Gastroesophageal sphincter (tissue), 4 donors: ENCODE data around the gene LYRM7. TPM values are rescaled to one million over a fixed set of nuclear protein-coding genes. Genes with fewer than 3 reads are reported as not detected.
"Not testable (repeated sequence)": the region's sequence is repeated elsewhere in the genome, so short reads cannot be mapped to it uniquely, and the experiment has no call there.

ENCODE experiments used
- ATAC-seq: fragments of 150-250 bp; one replicate; pipeline ENCODE4 v1.9.1; 2016; ENCODE audit warnings: mild to moderate bottlenecking, moderate library complexity
- H3K27ac ChIP-seq, 4 donors: fragments of 200-600 bp; sonication (generic) in 3 of 4; 1 replicate in 3 of 4; 2 replicates in 1 of 4; pipeline ENCODE4 v1.5.1; 2016 to 2019
- H3K27me3 ChIP-seq: fragments of 200-600 bp; sonication (generic); one replicate; pipeline ENCODE4 v1.5.1; 2019
- H3K36me3 ChIP-seq, 2 donors: fragments of 200-600 bp; sonication (generic); one replicate each; pipeline ENCODE4 v1.5.1; 2019; ENCODE audit warnings: control low read depth in 1 of 2
- H3K4me1 ChIP-seq, 3 donors: fragments of 200-600 bp; sonication (generic); 1 replicate in 2 of 3; 2 replicates in 1 of 3; pipeline ENCODE4 v1.5.1; 2016 to 2019; ENCODE audit warnings: control low read depth in 2 of 3
- H3K4me3 ChIP-seq, 2 donors: fragments of 200-600 bp; sonication (generic); one replicate each; pipeline ENCODE4 v1.5.1; 2019; ENCODE audit warnings: mild to moderate bottlenecking in 1 of 2, moderate library complexity in 1 of 2
- H3K9me3 ChIP-seq, 3 donors: fragments of 200-600 bp; sonication (generic); one replicate each; pipeline ENCODE4 v1.5.1; 2017 to 2019; ENCODE audit warnings: control low read depth in 2 of 3
- CTCF ChIP-seq, 4 experiments: fragments of 200-600 bp in 2 of 4; fragments of 450-650 bp in 2 of 4; sonication (generic) in 1 of 4; IDR thresholded peaks; one replicate each; pipeline ENCODE4 v1.5.1; 2017 to 2019; ENCODE audit warnings: antibody characterized with exemption in 4 of 4, mild to moderate bottlenecking in 2 of 4, moderate library complexity in 2 of 4
- EP300 ChIP-seq: sonication (generic); formaldehyde crosslinking; IDR thresholded peaks from one replicate; pipeline ENCODE4 v1.6.1; 2017; ENCODE audit warnings: antibody characterized with exemption, mild to moderate bottlenecking
- POLR2A ChIP-seq, 2 donors: fragments of 450-650 bp; IDR thresholded peaks; one replicate each; pipeline ENCODE4 v1.6.1; 2017; ENCODE audit warnings: antibody characterized with exemption in 2 of 2, mild to moderate bottlenecking in 2 of 2, moderate library complexity in 1 of 2
- POLR2AphosphoS5 ChIP-seq: sonication (generic); formaldehyde crosslinking; IDR thresholded peaks from one replicate; pipeline ENCODE4 v1.6.1; 2017; ENCODE audit warnings: antibody characterized with exemption
- WGBS, 2 donors: methylation state at CpG; one replicate each; pipeline ENCODE4 v1.1.5; 2018; ENCODE audit warnings: low coverage in 1 of 2; 5-methylcytosine and 5-hydroxymethylcytosine counted together
- total RNA-seq, 4 donors: library from RNA; depleted of rRNA; stranded (reverse); fragments of >200 nt; gene quantifications; one replicate each; pipeline ENCODE4 v1.1.0, GENCODE V29; 2016

Gene LYRM7
- total RNA-seq: 10 to 100 TPM in 3 of 4 donors, 1 to 10 TPM in 1; 5.5 to 36.7 (median 13.2) TPM

DNA sequence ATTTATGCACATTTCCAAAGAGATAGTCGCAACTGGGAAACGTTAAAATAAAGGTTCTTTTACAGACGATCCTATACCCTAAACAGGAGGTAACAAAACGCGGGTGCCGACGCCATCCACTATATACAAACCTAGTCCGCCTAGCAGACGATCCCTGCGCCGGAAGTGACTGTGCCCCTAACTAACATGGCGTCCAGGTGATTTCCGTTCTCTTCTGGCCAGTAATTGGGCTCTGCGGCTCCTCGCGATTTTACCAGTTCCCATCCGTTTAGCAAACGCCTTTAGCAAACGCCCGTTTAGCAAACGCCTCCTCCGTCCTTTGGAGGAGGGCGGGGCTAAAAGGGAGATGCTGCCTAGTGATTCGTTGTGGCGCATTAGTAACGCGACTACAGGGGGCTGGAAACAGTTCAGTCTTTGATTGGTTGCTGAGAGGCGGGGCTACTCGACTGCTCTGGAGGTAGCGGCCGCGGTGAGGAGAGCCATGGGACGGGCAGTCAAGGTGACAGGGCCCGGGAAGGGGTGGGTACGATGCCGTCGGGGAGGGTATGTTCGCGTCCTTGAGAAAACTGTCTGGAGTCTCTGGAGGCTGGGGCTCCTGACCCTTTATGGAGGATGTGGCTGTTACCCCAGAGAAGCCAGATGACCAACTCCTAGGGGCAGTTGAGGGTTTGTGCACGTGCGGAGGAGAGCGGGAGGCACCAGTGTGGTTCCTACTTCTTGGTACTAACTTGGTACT, at the start of gene LYRM7:
TSS of gene LYRM7 (plus strand) at position 405 of the 736 bp plus-strand sequence. CDS start at position 482, 77 bp downstream.
- Histone ChIP-seq H3K36me3 (no peaks in the 10 kb centered on the region), H3K27me3 (no peaks in the 10 kb centered on the region), H3K27ac (peak within 1 kb of the TSS; percentile 62 to 91 (median 84)), H3K4me1 (peaks cover 0 to 22% (median 9%) of the 10 kb centered on the region in 3 donors), H3K4me3 (peak within 1 kb of the TSS; percentile 59 to 64), H3K9me3 (no peaks in the 10 kb centered on the region)
- peak; percentile 20 to 25 for TF ChIP-seq POLR2A (IDR thresholded peaks at IDR 0.05)
- TF ChIP-seq CTCF (IDR thresholded peaks at IDR 0.05): peak in 3 of 4 experiments; percentile 3 to 33 (median 15)
- no peak for TF ChIP-seq EP300
- TF ChIP-seq POLR2AphosphoS5: peak; percentile 72
- WGBS, 2 donors: 0% methylated on average over 20 to 28 of the region's 42 CpGs
- peak; percentile 99 for ATAC-seq

- not testable (repeated sequence) for H3K36me3 ChIP-seq, H3K27me3 ChIP-seq, H3K27ac ChIP-seq, ATAC-seq, H3K4me1 ChIP-seq, H3K4me3 ChIP-seq
- WGBS, 2 donors: 100% methylated on average over 2 of the region's 2 CpGs; no CpG with 5 or more reads in 1 of the 2 donors
- H3K9me3 ChIP-seq: peaks cover 0 to 38% (median 0%) of the 10 kb centered on the region in 3 donors
Observed at GRCh38 chr5:131127244-131127643, 43.5 kb upstream of the LYRM7 start.

- Histone ChIP-seq H3K4me1 (no peaks in the 10 kb centered on the region), H3K9me3 (peaks cover 0 to 25% (median 0%) of the 10 kb centered on the region in 3 donors), H3K36me3 (no peaks in the 10 kb centered on the region), H3K4me3 (no peak overlapping the region), H3K27ac (no peak overlapping the region), H3K27me3 (no peaks in the 10 kb centered on the region)
- no peak for ATAC-seq
- WGBS, 2 donors: 82 to 88% methylated on average over 4 of the region's 4 CpGs
- no peak for TF ChIP-seq POLR2AphosphoS5
- no peak for TF ChIP-seq CTCF (IDR thresholded peaks at IDR 0.05)
- no peak for TF ChIP-seq EP300
- no peak for TF ChIP-seq POLR2A (IDR thresholded peaks at IDR 0.05)
Observed at GRCh38 chr5:131129306-131129705, 41.4 kb upstream of the LYRM7 start.

DNA sequence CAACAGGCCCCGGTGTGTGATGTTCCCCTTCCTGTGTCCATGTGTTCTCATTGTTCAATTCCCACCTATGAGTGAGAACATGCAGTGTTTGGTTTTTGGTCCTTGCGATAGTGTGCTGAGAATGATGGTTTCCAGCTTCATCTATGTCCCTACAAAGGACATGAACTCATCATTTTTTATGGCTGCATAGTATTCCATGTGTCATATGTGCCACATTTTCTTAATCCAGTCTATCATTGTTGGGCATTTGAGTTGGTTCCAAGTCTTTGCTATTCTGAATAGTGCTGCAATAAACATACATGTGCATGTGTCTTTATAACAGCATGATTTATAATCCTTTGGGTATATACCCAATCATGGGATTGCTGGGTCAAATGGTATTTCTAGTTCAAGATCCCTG, 37.7 kb upstream of the LYRM7 start:
- WGBS, 2 donors: 100% methylated on average over 1 of the region's 2 CpGs
- not testable (repeated sequence) for H3K36me3 ChIP-seq, ATAC-seq, H3K4me3 ChIP-seq, H3K27ac ChIP-seq, H3K27me3 ChIP-seq, H3K4me1 ChIP-seq, H3K9me3 ChIP-seq

GRCh38 chr5:131138406-131138805, 32.3 kb upstream of the LYRM7 start:
- 80 to 91% methylated on average over 4 to 5 of the region's 5 CpGs for WGBS, 2 donors
- H3K9me3 ChIP-seq, H3K4me1 ChIP-seq, H3K4me3 ChIP-seq, ATAC-seq, H3K27ac ChIP-seq, H3K27me3 ChIP-seq, H3K36me3 ChIP-seq: not testable (repeated sequence)

- H3K4me1 ChIP-seq: no peaks in the 10 kb centered on the region
- H3K4me3 ChIP-seq: no peak overlapping the region
- 100% methylated on average over 1 to 2 of the region's 2 CpGs for WGBS, 2 donors
- peaks cover 5% of the 10 kb centered on the region for H3K27me3 ChIP-seq
- no peak for ATAC-seq
- H3K36me3 ChIP-seq: no peaks in the 10 kb centered on the region
- peaks cover 0 to 2% (median 0%) of the 10 kb centered on the region in 3 donors for H3K9me3 ChIP-seq
- TF ChIP-seq POLR2A (IDR thresholded peaks at IDR 0.05): no peak
- TF ChIP-seq CTCF (IDR thresholded peaks at IDR 0.05): no peak
- TF ChIP-seq POLR2AphosphoS5: no peak
- TF ChIP-seq EP300: no peak
- no peak overlapping the region for H3K27ac ChIP-seq
Observed at GRCh38 chr5:131139321-131139720, 31.4 kb upstream of the LYRM7 start.
